IMR-90 (cell line): ENCODE data around the gene RRP7A. TPM values are rescaled to one million over a fixed set of nuclear protein-coding genes. Genes with fewer than 3 reads are reported as not detected.
A peak's percentile ranks its signal among the peaks of the same experiment; 100 is the strongest.

Experiments
- ATAC-seq: fragments of 200-7000 bp; cut with Tn5 transposase; 2 replicates; pipeline ENCODE4 v1.9.1; 2020; ENCODE audit warnings: low read depth, mild to moderate bottlenecking, moderate library complexity
- BruUV-seq: library from RNA; stranded (reverse); fragments of 400-500 nt; replicated peaks from 2 replicates; lab custom pipeline; 2021; lab: Mats Ljungman, UMichigan
- CTCF ChIA-PET: fragments of 300-600 bp; formaldehyde crosslinking; extraction: SDS; loops from one replicate; lab custom pipeline; 2021; ENCODE audit warnings: antibody characterized with exemption; lab: Yijun Ruan, JAX
- POLR2A ChIA-PET: fragments of 300-600 bp; sonication (Branson Sonifier 250); formaldehyde crosslinking; loops from one replicate; lab custom pipeline; 2022; ENCODE audit warnings: antibody characterized with exemption; ENCODE audit not compliant: unreplicated experiment; lab: Charles Lee
- DNase-seq: peaks from one replicate; pipeline ENCODE4 v3.0.0; 2013
- H2AFZ ChIP-seq: replicated peaks from 2 replicates; pipeline ENCODE3; 2013; ENCODE audit warnings: low read length, mild to moderate bottlenecking; ENCODE audit not compliant: poor library complexity
- H2AK5ac ChIP-seq: 2 replicates; pipeline ENCODE4 v1.6.1; 2013; ENCODE audit warnings: low read depth, low read length, inconsistent platforms
- H2AK9ac ChIP-seq: replicated peaks from 2 replicates; pipeline ENCODE3; 2013; ENCODE audit warnings: mild to moderate bottlenecking, low read depth, low read length, moderate library complexity; ENCODE audit not compliant: poor library complexity
- H2BK120ac ChIP-seq: 2 replicates; pipeline ENCODE4 v1.6.1; 2013; ENCODE audit warnings: low read depth, low read length, inconsistent platforms
- H2BK15ac ChIP-seq: 3 replicates; pipeline ENCODE4 v1.6.1; 2013; ENCODE audit warnings: low read depth, low read length, inconsistent platforms
- H2BK20ac ChIP-seq: 2 replicates; pipeline ENCODE4 v1.6.1; 2013; ENCODE audit warnings: low read depth, mild to moderate bottlenecking, inconsistent platforms, low read length, moderate library complexity
- H2BK5ac ChIP-seq: 2 replicates; pipeline ENCODE4 v1.6.1; 2013; ENCODE audit warnings: mild to moderate bottlenecking, low read depth, low read length, inconsistent platforms; ENCODE audit not compliant: poor library complexity, severe bottlenecking
- H3K14ac ChIP-seq: replicated peaks from 2 replicates; pipeline ENCODE4 v1.6.1; 2013; ENCODE audit warnings: low read depth, low read length, inconsistent platforms
- H3K18ac ChIP-seq: 2 replicates; pipeline ENCODE4 v1.6.1; 2013; ENCODE audit warnings: low read depth, low read length, control low read depth
- H3K23ac ChIP-seq: 2 replicates; pipeline ENCODE4 v1.6.1; 2013; ENCODE audit warnings: low read depth, low read length, inconsistent platforms
- H3K27ac ChIP-seq: 2 replicates; pipeline ENCODE4 v1.5.1; 2013; ENCODE audit warnings: mild to moderate bottlenecking, control low read depth, low read length; ENCODE audit not compliant: insufficient read depth
- H3K27me3 ChIP-seq: 2 replicates; pipeline ENCODE4 v1.6.1; 2013; ENCODE audit warnings: low read length; ENCODE audit not compliant: control insufficient read depth, insufficient read depth
- H3K36me3 ChIP-seq: 2 replicates; pipeline ENCODE4 v1.6.1; 2013; ENCODE audit warnings: low read length, mixed read lengths; ENCODE audit not compliant: control insufficient read depth, insufficient read depth
- H3K4ac ChIP-seq: 2 replicates; pipeline ENCODE4 v1.6.1; 2013; ENCODE audit warnings: low read depth, low read length, inconsistent platforms
- H3K4me1 ChIP-seq: 2 replicates; pipeline ENCODE4 v1.6.1; 2013; ENCODE audit warnings: low read length, mixed read lengths; ENCODE audit not compliant: control insufficient read depth, insufficient read depth
- H3K4me2 ChIP-seq: 2 replicates; pipeline ENCODE4 v1.6.1; 2013; ENCODE audit warnings: low read depth, mild to moderate bottlenecking, control low read depth, low read length, moderate library complexity
- H3K4me3 ChIP-seq: 2 replicates; pipeline ENCODE4 v1.5.1; 2013; ENCODE audit warnings: low read depth, mild to moderate bottlenecking, control low read depth, low read length, moderate library complexity; ENCODE audit not compliant: insufficient read depth
- H3K56ac ChIP-seq: 2 replicates; pipeline ENCODE4 v1.6.1; 2013; ENCODE audit warnings: low read length, inconsistent platforms; ENCODE audit not compliant: insufficient read depth; ENCODE audit errors: extremely low read depth
- H3K79me1 ChIP-seq, 2 experiments: 2 replicates each; pipeline ENCODE4 v1.6.1; 2013; ENCODE audit warnings: low read length in 2 of 2, inconsistent platforms in 1 of 2, low read depth in 1 of 2
- H3K9ac ChIP-seq: 2 replicates; pipeline ENCODE4 v1.6.1; 2013; ENCODE audit warnings: low read depth, low read length, control low read depth
- H3K9me1 ChIP-seq: 2 replicates; pipeline ENCODE4 v1.6.1; 2013; ENCODE audit warnings: low read length, inconsistent platforms; ENCODE audit not compliant: insufficient read depth
- H3K9me3 ChIP-seq: 2 replicates; pipeline ENCODE4 v1.6.1; 2013; ENCODE audit warnings: low read length; ENCODE audit not compliant: control insufficient read depth, insufficient read depth
- H4K20me1 ChIP-seq: 2 replicates; pipeline ENCODE4 v1.6.1; 2013; ENCODE audit warnings: low read length, inconsistent platforms; ENCODE audit not compliant: insufficient read depth
- H4K5ac ChIP-seq: 2 replicates; pipeline ENCODE4 v1.6.1; 2013; ENCODE audit warnings: mild to moderate bottlenecking, low read depth, low read length, control low read depth
- H4K8ac ChIP-seq, 2 experiments: 2 replicates each; pipeline ENCODE4 v1.6.1; 2013; ENCODE audit warnings: low read depth in 2 of 2, low read length in 2 of 2, control low read depth in 1 of 2, inconsistent platforms in 1 of 2
- H4K91ac ChIP-seq: 2 replicates; pipeline ENCODE4 v1.6.1; 2013; ENCODE audit warnings: low read depth, low read length, inconsistent platforms; ENCODE audit not compliant: insufficient read depth
- BHLHE40 ChIP-seq: fragments of 150-350 bp; IDR thresholded peaks from 2 replicates; pipeline ENCODE4 v1.6.1; 2016; ENCODE audit warnings: mild to moderate bottlenecking, low read depth, low read length
- CEBPB ChIP-seq: IDR thresholded peaks from 2 replicates; pipeline ENCODE4 v1.6.1; 2012; ENCODE audit warnings: low read depth, low read length, improper control_type of control experiment
- CHD1 ChIP-seq: IDR thresholded peaks from 2 replicates; pipeline ENCODE4 v1.6.1; 2012; ENCODE audit warnings: low read depth, low read length, improper control_type of control experiment
- CTCF ChIP-seq: conservative IDR thresholded peaks from 2 replicates; pipeline ENCODE4 v1.5.1; 2012; ENCODE audit warnings: mild to moderate bottlenecking, low read depth, low read length, improper control_type of control experiment
- FOS ChIP-seq: fragments of 150-350 bp; IDR thresholded peaks from 2 replicates; pipeline ENCODE4 v1.6.1; 2016; ENCODE audit warnings: low read depth, low read length
- MAFK ChIP-seq: IDR thresholded peaks from 2 replicates; pipeline ENCODE4 v1.6.1; 2012; ENCODE audit warnings: low read depth, low read length, improper control_type of control experiment
- MAZ ChIP-seq: IDR thresholded peaks from 2 replicates; pipeline ENCODE4 v1.6.1; 2012; ENCODE audit warnings: low read depth, mild to moderate bottlenecking, low read length, improper control_type of control experiment, moderate library complexity, borderline replicate concordance
- MXI1 ChIP-seq: IDR thresholded peaks from 2 replicates; pipeline ENCODE4 v1.6.1; 2012; ENCODE audit warnings: low read depth, mild to moderate bottlenecking, low read length, moderate library complexity, borderline replicate concordance
- NFE2L2 ChIP-seq: fragments of 150-350 bp; IDR thresholded peaks from 2 replicates; pipeline ENCODE4 v1.6.1; 2016; ENCODE audit warnings: low read depth, mild to moderate bottlenecking, low read length
- POLR2A ChIP-seq: IDR thresholded peaks from 2 replicates; pipeline ENCODE4 v1.6.1; 2012; ENCODE audit warnings: mild to moderate bottlenecking, low read depth, low read length
- RAD21 ChIP-seq: IDR thresholded peaks from 2 replicates; pipeline ENCODE4 v1.6.1; 2012; ENCODE audit warnings: low read length, improper control_type of control experiment
- RCOR1 ChIP-seq: IDR thresholded peaks from 2 replicates; pipeline ENCODE4 v1.6.1; 2012; ENCODE audit warnings: mild to moderate bottlenecking, low read length, improper control_type of control experiment; ENCODE audit not compliant: insufficient replicate concordance
- RFX5 ChIP-seq: IDR thresholded peaks from 2 replicates; pipeline ENCODE4 v1.8.0; 2012; ENCODE audit warnings: low read depth, mild to moderate bottlenecking, low read length, moderate library complexity
- SMC3 ChIP-seq: fragments of 150-350 bp; IDR thresholded peaks from 2 replicates; pipeline ENCODE4 v1.6.1; 2016; ENCODE audit warnings: low read depth, mild to moderate bottlenecking, antibody characterized with exemption, low read length, moderate library complexity
- WGBS, 2 experiments: methylation state at CpG; one replicate each; pipeline versions ENCODE4 v1.1.5 to v1.1.7; 2013; ENCODE audit warnings: missing lambda C conversion rate in 2 of 2; ENCODE audit not compliant: insufficient read length in 1 of 2; ENCODE audit errors: extremely low coverage in 2 of 2; 5-methylcytosine and 5-hydroxymethylcytosine counted together
- dilution Hi-C: fragments of 300-500 bp; cut with HindIII; formaldehyde crosslinking; loops from one replicate; pipeline ENCODE4 v1.14.3; 2018; ENCODE audit warnings: low sequenced_read_pairs; ENCODE audit not compliant: unreplicated experiment
- in situ Hi-C: fragments of 300-500 bp; cut with MboI; formaldehyde crosslinking; loops from 3 replicates; pipeline ENCODE4 v1.14.3; 2019; ENCODE audit warnings: low sequenced_read_pairs, inconsistent platforms, mixed read lengths
- intact Hi-C: fragments of 100-400 bp; cut with micrococcal nuclease; formaldehyde crosslinking; loops from 2 replicates; pipeline ENCODE4 v1.10.0; 2022
- polyA plus RNA-seq, 3 experiments: library from polyadenylated mRNA; depleted of rRNA; stranded (reverse); fragments of >200 nt; gene quantifications; 2 replicates each; pipeline ENCODE4 v1.2.3, GENCODE V29; 2012; ENCODE audit warnings: low replicate concordance in 1 of 3
- total RNA-seq: library from RNA; depleted of rRNA; stranded (reverse); fragments of >200 nt; gene quantifications from 2 replicates; pipeline ENCODE4 v1.2.3, GENCODE V29; 2012
- TF ChIP-seq, protein P1 (sequence below): fragments of 150-350 bp; IDR thresholded peaks from 2 replicates; pipeline ENCODE4 v1.6.1; 2016; ENCODE audit warnings: low read depth, mild to moderate bottlenecking, low read length, moderate library complexity, borderline replicate concordance
- TF ChIP-seq, protein P2 (sequence below): fragments of 150-350 bp; IDR thresholded peaks from 2 replicates; pipeline ENCODE4 v1.6.1; 2017; ENCODE audit warnings: mild to moderate bottlenecking, antibody characterized with exemption, low read length, low read depth

The RRP7A gene
- total and polyA plus RNA-seq, 2 of the 4 experiments (the other 2 are of a cell fraction) = 25.5 to 29.2 TPM

DNA sequence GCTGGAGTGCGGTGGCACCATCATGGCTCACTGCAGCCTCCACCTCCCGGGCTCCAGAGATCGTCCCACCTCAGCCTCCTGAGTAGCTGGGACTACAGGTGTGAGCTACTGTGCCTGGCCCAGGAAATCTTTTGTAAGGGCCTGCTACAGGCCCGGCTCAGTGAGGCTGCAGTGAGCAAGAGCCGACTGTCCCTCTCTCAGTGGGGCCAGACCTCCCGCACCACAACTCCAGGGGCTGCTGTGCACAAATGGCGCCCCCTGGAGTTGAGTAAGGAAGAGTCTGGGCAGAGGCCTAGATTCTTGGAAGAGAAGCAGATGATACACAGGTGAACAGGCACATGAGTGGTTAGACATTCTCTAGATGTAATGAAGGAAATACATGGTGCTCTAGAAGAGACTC is 41.2 kb upstream of the RRP7A start:
- Histone ChIP-seq H3K79me1 (no peaks in the 10 kb centered on the region), H2AK5ac (no peak overlapping the region), H3K9me3 (no peaks in the 10 kb centered on the region), H4K8ac (no peak overlapping the region), H2AFZ (no peak overlapping the region), H3K23ac (no peak overlapping the region), H3K56ac (no peak overlapping the region), H3K27me3 (no peaks in the 10 kb centered on the region), H3K4me3 (no peak overlapping the region), H3K18ac (no peak overlapping the region), H3K4ac (no peak overlapping the region), H2AK9ac (no peak overlapping the region), H2BK15ac (no peak overlapping the region), H3K4me2 (no peak overlapping the region), H3K9me1 (no peaks in the 10 kb centered on the region), H3K9ac (no peak overlapping the region), H4K91ac (no peak overlapping the region), H3K4me1 (peaks cover 2% of the 10 kb centered on the region; the same call in 1 of the 2 replicates), H3K27ac (no peak overlapping the region), H4K5ac (no peak overlapping the region), H2BK5ac (no peak overlapping the region), H4K20me1 (peaks cover 4% of the 10 kb centered on the region), H3K36me3 (peaks cover under 1% of the 10 kb centered on the region; the same call in 1 of the 2 replicates), H2BK120ac (no peak overlapping the region), H2BK20ac (no peak overlapping the region), H3K14ac (no peak overlapping the region)
- in situ Hi-C loops (no loop called here), intact Hi-C loops (no loop called here), dilution Hi-C loops (no loop called here)
- POLR2A ChIA-PET = no interaction called here
- 90% methylated on average over 3 of the region's 7 CpGs; no CpG with 5 or more reads in 1 of the 2 experiments for WGBS, 2 experiments
- CTCF ChIA-PET = interaction anchor here (0.7 kb wide), 1 partner anchor 9 kb away, joined by 3 read pairs; no protein-coding TSS in a partner anchor
- BruUV-seq = no TSS peak
- ATAC-seq (no peak), DNase-seq (no peak)
- TF ChIP-seq MXI1 (no peak), FOS (no peak), POLR2A (no peak), RCOR1 (no peak), MAZ (no peak), CTCF (peak; percentile 44), RAD21 (peak; percentile 33; the same call in 1 of the 2 replicates), NFE2L2 (no peak), BHLHE40 (no peak), MAFK (no peak), RFX5 (no peak), SMC3 (peak; percentile 39; the same call in 1 of the 2 replicates), CEBPB (no peak), CHD1 (no peak)
- TF ChIP-seq, protein P1, sequence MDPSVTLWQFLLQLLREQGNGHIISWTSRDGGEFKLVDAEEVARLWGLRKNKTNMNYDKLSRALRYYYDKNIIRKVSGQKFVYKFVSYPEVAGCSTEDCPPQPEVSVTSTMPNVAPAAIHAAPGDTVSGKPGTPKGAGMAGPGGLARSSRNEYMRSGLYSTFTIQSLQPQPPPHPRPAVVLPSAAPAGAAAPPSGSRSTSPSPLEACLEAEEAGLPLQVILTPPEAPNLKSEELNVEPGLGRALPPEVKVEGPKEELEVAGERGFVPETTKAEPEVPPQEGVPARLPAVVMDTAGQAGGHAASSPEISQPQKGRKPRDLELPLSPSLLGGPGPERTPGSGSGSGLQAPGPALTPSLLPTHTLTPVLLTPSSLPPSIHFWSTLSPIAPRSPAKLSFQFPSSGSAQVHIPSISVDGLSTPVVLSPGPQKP = no peak
- TF ChIP-seq, protein P2, sequence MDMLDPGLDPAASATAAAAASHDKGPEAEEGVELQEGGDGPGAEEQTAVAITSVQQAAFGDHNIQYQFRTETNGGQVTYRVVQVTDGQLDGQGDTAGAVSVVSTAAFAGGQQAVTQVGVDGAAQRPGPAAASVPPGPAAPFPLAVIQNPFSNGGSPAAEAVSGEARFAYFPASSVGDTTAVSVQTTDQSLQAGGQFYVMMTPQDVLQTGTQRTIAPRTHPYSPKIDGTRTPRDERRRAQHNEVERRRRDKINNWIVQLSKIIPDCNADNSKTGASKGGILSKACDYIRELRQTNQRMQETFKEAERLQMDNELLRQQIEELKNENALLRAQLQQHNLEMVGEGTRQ = no peak
